Kidney tubule cell (primary cell): ENCODE results near the gene STPG3.

ENCODE experiments used
- DNase-seq: peaks from one replicate; pipeline ENCODE4 v3.0.0-alpha.2; 2018; ENCODE audit warnings: low spot score

Gene STPG3

GRCh38 chr9:137279741-137280473, 28.8 kb downstream of the STPG3 start:
- no peak for DNase-seq

DNA sequence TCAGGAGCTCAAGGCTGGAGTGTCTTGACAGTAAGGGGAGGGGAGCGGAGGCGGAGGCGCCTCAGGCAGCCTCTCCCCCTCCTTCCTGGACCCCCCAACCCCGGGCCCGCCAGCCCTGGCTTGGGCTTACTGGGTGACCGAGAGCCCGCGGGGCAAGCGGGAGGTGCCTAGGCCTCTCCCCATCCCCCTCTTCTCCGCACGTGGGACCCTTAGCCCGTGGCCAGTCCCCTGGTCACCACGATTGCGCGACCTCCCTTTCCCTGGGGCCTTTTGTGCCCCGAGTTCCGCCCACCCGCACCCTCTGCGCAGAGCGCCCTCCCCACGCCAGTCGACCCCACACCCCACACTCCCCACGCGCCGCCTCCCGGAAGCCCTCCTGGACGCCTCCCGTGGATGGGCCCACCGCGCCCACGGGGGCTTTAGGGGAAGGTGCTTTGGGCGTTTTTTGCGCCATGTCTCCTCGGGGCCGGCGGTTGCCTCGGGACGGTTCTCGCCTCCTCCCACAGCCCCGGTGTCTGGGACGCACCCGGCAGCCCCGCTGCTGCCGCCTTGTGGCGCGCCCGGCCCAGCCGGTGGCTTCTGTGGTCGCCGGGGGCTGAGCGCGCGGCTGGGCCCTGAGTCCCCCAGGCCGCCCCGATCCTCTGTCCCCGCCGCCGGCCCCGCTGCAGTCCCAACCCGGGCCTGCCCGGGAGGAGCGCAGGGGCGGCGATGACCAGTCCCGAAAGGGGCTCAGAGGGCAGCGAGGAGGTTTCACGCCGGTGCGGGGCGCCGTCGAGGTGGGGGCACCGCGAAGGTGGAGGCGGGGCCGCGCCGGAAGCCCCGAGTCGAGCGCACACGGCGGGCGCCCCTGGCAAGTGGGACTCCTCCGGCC, 29.6 kb downstream of the STPG3 start:
- no peak for DNase-seq

GRCh38 chr9:137281345-137282116, 30.4 kb downstream of the STPG3 start:
- DNase-seq: no peak

DNA sequence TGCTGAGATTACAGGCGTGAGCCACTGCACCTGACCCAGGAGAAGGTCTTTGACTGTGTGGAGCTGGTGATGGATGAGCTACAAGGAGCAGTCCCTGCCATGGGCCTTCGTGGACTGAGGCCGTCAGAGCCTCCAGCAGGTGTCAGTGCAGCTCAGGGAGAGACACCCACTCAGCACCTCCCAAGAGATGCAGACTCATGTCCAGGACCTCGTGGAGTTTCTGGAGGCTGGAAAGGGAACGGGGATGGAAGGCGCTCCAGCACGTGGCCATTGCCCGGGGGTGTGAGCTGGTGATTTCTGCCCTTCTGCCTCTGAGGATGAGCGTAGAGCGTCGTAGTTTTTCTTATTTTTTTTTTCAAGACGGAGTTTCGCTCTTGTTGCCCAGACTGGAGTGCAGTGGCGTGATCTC, 35.9 kb downstream of the STPG3 start:
- DNase-seq: peak; percentile 76

DNA sequence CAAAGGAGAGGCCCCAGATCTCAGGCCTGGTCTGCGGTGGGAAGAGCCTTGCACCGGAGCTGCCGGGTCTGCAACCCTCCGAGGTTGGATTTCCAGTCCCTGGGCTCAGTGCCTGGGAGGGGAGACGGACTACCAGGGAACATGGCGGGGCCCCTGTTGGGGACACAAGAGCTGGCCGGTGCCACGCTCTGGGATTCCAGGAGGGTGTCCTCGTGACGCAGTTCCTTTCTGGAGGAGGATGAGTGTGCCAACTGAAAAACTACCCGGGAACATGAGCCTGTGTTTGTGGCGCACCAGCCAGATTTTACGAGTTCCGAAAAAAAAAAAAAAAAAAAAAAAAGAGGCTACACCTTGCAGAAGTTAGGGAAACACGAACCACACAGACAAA, 42.0 kb downstream of the STPG3 start:
- DNase-seq: no peak

DNA sequence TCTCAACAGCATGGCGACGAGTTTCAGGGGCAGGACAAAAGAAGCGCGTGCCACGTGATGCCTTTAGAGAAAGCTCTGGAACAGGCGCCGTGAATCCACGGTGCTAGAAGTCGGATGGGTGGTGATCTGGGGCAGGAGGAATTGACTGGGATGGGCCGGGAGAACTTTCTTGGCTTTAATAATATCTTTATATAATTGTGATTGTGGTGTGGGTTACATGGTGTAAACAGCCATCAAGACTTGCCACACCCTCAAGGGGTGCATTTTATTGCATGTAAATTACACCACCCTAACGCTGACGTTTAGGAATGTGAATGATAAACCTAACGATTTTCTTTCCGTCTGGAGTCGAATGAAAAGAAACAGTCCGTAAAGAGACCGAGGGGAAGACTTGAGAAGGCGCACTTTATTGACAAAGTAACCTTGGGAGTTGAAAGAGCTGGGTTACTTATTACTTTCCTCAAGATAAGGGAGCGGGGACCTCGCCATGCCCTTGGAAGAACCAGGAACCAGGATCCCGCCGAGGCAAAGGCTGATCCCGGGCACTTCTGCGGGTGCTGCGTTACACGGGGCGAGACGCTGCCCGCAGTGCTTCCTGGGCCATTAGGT, 42.5 kb downstream of the STPG3 start:
- peak; percentile 35 for DNase-seq

- peak; percentile 70 for DNase-seq
Measured at GRCh38 chr9:137294091-137294680, 43.1 kb downstream of the STPG3 start.

DNA sequence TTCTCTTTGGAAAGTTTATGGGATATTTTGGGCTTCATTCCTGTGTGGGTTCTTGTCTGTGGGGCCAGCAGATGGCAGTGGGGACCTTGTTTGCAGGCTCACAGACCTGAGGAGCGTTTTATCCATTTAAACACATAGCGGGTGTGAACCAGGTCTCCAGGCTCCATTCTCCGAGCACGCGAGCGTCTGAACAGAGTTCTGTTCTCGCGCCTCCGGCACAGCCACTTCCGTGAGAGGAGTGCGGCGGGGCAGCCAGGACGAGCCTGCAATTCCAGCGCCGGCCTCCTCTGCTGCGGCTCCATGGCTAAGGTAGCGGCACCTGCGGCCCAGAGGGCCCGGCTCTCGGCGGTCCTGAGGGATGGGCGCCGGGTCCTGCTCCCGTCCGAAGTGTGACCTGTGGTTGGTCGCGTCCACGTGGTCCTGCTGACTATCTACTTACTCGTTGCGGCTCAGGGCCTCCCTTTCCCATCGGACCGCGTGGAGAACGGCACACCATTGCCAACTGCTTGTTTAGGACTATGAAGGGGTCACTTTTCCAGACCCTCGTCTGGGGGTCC, 43.7 kb downstream of the STPG3 start:
- DNase-seq: peak; percentile 23

DNA sequence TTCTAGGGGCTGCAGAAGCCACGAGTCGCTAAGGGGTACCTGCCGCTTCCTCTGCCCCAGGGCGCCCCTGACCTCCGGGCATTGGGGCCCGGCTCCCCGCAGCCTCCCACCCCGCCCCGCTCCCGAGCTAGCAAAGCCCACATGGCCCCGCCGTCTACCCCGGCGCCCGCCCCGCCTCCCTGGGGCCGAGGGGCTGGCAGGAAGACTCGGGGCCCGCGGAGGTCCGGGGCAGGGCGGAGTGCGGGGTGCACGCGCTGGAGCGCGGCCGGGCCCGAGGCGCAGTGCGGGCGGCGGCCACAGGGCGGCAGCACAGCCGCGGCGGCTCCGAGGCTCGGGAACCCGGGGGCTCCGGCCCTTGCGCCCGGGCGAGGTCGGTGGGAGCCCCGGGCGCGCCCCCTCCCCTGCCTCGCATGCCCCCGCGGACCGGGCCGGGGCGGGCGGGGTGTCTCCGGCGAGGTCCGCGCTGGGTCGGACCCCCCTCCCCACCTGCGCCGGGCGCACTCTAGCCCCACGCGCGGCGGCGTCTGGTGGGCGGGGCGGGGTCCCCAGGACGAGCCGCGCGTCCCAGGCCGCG, 44.2 kb downstream of the STPG3 start:
- peak; percentile 37 for DNase-seq

DNA sequence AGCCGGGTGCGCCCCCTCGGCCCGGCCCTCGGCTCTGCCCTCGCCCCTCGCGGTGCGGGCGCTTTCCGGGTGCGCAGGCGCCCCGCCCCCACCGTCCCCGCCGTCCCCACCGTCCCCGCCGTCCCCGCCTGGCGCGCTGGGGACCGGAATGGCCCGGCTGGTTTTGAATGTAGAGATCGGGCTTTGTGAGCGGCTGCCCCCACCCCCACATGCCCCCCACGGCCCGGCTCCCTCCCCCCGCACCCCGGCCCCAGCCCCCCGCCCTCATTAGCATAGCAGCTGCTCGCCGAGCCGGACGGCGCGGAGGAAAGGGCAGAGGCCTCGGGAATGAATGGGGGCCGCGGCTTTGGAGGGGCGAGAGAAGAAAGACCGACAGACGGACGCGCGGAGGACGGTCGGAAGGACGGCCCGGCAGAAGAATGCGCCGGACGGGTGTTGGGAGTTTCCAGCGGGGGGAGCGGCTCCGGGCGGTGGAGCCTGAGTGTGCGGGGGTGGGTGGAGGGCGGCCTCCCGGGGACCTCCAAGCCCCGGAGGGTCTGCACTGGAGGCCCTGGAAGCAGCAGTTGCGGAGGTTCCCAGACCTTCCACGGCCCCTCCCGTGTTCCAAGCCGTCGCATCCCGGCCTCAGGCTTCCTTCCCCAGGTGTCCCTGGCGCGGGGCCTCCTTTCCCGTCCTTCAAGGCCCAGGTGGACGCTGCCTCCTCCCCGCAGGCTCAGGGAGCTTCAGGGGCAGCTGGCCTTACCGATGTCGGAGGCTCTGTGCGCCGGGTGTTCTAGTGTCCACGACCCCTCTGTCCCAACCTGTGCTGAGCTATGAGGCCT, 45.0 kb downstream of the STPG3 start:
- no peak for DNase-seq

GRCh38 chr9:137296670-137297664, 45.9 kb downstream of the STPG3 start:
- DNase-seq: peak; percentile 39

DNA sequence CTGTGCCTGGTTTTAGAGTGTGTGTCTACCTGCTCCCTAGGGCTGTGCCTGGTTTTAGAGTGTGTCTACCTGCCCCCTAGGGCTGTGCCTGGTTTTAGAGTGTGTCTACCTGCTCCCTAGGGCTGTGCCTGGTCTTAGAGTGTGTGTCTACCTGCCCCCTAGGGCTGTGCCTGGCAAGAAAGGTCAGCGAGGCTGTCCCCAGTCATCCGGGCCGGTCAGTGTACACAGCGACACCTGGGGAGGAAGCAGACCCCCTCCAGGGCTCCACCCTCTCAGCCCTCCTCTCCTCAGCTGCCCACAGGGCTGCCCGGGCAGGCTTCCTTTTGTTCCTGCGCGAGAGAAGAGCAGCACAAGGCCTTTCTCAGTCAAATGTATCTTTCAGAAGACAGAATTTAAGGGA, 46.9 kb downstream of the STPG3 start:
- DNase-seq: no peak

DNA sequence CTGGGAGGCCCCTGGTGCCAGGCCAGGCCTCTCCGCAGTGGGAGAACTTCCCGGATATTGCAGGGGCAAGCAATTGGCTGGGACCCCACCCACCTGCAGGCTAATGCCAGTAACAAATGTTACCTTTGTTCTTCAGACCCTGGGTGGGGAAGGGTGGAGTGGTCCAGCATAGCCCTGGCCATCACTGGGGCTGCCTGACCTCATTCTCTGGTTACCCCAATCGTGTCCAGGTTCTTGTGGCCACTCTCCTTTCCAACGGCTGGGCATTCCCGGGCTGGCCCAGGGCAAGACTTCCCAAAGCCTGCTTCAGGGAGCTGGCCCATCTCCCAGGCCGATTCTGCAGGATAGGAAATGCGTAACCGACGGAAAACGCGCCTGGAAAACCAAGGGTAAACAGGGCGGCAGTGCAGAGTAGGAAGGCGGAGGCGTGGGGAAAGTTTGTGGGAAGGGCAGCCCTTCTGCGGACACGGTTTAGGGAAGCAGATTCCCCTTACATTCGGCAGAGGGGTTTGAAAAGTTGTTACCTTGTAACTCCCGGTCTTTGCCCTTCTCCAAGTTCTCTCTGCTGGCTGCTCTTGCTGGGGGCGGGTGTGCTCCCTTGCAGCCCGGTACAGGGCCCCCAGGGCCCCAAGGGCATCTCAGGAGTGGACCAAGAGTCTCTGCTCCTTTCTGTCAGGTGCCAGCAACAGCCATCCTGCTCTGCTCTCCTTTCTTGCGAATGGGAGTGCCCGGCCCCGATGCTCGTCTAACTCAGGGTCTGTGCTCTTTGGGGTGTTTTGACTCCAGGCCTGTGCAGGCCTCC, 47.5 kb downstream of the STPG3 start:
- DNase-seq: no peak

DNA sequence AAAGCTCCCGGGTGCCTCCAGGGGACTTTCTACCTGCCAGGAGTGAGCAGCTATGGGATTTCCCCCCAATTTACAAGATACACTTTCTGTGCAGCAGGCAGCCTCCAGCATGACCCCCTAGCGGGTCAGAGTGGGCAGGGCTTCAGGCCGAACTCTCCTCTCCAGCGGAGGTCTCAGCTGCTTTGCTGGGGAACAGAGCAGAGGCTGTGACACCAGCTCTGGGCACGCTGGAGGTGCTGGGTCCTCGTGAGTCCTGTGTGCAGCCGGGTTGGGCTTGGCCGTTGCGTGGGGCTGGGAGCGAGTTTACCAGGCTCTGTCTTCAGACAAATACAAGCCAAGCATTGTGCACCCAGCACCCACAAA, 48.1 kb downstream of the STPG3 start:
- DNase-seq: no peak

DNA sequence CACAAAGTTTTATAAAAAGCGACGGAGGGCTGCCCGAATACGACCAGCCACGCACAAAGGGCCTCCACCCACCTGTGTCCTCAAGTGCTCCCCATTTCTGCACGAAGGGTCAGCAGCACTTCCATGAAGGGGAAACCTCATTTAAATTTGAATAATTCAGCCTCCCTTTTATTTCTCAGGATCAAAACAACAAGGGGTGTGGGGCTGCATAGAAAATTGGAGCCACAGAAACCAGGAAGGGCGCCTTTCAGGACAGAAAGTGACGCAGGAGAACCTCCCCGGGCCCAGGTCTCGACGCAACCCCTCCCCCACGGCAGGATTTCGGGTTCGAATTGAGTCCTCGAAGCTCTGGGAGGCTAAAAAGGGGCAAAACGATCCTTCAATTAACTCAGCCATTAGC, 48.9 kb downstream of the STPG3 start:
- no peak for DNase-seq

DNA sequence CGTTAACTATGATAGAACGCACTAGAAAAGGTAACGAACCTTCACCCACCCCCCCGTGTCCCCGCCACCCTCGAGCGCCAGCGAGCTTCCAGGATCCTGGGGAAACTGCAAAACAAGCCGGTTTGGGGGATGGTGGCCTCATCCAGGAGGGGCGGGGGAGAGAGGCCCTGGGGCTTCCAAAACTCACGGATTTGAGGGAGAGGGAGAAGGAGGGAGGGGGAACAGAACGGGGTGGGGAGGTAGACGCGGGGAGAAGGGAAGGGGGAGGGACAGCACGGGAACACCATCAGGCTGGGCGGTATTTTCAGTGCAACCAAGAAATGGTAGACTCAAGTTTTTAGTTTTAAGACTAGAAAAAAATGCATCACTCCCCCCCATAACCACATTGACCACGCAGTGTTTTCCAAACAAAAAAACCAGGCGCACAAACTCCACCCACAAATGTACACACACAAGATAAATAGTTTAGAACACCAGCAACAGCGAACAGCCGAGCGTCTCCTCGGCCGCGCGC, 49.5 kb downstream of the STPG3 start:
- DNase-seq: no peak

DNA sequence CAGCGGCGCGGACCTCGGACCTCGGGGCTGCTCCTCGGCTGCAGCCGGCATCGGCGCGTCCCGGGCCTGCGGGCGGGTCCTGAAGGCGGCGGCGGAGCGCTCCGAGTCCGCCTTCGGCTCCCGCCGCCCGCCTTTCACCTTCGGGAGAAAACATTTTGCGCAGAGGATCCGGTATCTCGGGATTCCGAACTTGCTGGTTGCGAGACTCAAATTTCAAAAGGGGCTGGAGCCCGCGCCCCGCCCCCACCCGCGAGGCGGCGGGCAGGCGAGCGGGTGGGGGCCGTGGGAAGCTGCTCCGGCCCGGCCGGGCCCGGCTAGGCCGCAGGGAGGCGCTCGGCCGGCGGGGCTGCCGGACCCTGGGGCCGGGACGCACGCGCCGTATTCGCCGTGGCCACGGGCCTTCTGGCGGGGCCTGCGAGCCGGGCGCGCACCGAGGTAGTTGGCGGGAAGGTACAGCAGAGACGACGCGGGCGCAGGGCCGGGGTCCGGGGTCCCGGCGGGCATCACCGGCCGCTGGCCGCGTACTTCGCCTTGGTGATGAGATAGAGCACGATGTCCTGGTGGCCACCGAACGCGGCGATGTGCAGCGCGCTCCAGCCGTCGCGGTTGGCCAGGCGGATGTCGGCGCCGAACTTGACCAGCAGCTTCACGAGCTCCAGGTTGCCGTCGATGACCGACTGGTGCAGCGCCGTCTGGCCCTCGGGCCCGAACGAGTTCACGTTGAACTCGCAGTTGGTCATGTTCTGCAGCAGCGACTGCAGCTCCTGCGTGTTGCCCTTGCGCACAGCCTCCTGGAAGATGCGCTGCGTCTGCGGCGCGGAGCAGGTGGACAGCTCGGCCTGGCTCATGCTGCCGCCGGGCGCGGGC, 50.2 kb downstream of the STPG3 start:
- DNase-seq: peak; percentile 50
